Neural cell (in vitro differentiated cells): ENCODE measurements around the gene ARHGEF4.

Source experiments
- CTCF ChIP-seq: fragments of 450-650 bp; IDR thresholded peaks from 2 replicates; pipeline ENCODE4 v1.5.1; 2014; ENCODE audit warnings: antibody characterized with exemption, mild to moderate bottlenecking, moderate library complexity; ENCODE audit not compliant: poor library complexity, severe bottlenecking
- EZH2 ChIP-seq: fragments of 200-600, 300-800 bp; shearing (Covaris generic), sonication (generic); IDR thresholded peaks from 2 replicates; pipeline ENCODE4 v1.6.1; 2014; ENCODE audit warnings: antibody characterized with exemption, low read length, borderline replicate concordance, mild to moderate bottlenecking; ENCODE audit not compliant: insufficient read depth, poor library complexity, severe bottlenecking
- POLR2AphosphoS5 ChIP-seq: IDR thresholded peaks from 2 replicates; pipeline ENCODE4 v1.6.1; 2012

GRCh38 chr2:130791617-130791939 is 45.1 kb upstream of the ARHGEF4 start:
- TF ChIP-seq CTCF = no peak
- no peak for TF ChIP-seq POLR2AphosphoS5
- TF ChIP-seq EZH2 = no peak
